ENCODE measurements around the gene TSGA10IP.

TSGA10IP gene

GRCh38 chr11:66008468-66009101 lies 63.3 kb downstream of the TSGA10IP start:
- no peak for DNase-seq

All from NCI-H1694 treated with DMSO at 0.1 percent for 48 hours (cell line).